IPS-18a (cell line): Measurements from ENCODE around the gene LRRC3.

ENCODE experiments used
- H3K27ac ChIP-seq: one replicate; pipeline ENCODE4 v1.5.1; 2013; ENCODE audit warnings: low read length
- H3K27me3 ChIP-seq: one replicate; pipeline ENCODE4 v1.6.1; 2013; ENCODE audit warnings: mild to moderate bottlenecking, low read length; ENCODE audit not compliant: control insufficient read depth, insufficient read depth
- H3K36me3 ChIP-seq: one replicate; pipeline ENCODE4 v1.6.1; 2013; ENCODE audit warnings: low read depth, low read length; ENCODE audit not compliant: control insufficient read depth
- H3K4me1 ChIP-seq: one replicate; pipeline ENCODE4 v1.6.1; 2013; ENCODE audit warnings: low read depth, low read length; ENCODE audit not compliant: control insufficient read depth
- H3K4me3 ChIP-seq: one replicate; pipeline ENCODE4 v1.5.1; 2013; ENCODE audit warnings: low read length
- H3K9ac ChIP-seq: one replicate; pipeline ENCODE4 v1.6.1; 2013; ENCODE audit warnings: mild to moderate bottlenecking, low read length, moderate library complexity
- H3K9me3 ChIP-seq: one replicate; pipeline ENCODE4 v1.6.1; 2013; ENCODE audit warnings: low read depth, low read length; ENCODE audit not compliant: control insufficient read depth

The LRRC3 gene

DNA sequence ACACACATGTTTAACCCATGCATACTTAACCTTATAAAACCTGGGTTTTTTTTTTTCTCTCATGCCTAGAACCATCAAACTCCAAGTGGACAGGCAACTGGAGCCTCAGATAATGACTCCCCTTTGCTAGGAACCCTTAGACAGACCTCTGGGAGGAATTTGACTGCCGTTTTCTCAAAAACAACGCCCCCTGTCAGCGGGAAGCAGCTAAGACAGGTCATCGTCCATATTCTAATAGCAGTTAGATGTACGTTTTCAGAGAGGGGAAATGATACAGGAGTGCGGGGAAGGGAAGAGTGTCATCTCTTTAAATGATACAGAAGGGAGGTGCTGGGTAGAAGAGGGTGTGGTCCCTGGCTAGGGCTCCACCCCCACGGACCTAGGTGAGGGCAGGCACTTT lies 34.7 kb downstream of the LRRC3 start:
- Histone ChIP-seq H3K9me3 (peaks cover 7% of the 10 kb centered on the region), H3K36me3 (peaks cover 3% of the 10 kb centered on the region), H3K9ac (no peak overlapping the region), H3K27ac (no peak overlapping the region), H3K4me1 (peaks cover 7% of the 10 kb centered on the region), H3K27me3 (no peaks in the 10 kb centered on the region), H3K4me3 (no peak overlapping the region)

DNA sequence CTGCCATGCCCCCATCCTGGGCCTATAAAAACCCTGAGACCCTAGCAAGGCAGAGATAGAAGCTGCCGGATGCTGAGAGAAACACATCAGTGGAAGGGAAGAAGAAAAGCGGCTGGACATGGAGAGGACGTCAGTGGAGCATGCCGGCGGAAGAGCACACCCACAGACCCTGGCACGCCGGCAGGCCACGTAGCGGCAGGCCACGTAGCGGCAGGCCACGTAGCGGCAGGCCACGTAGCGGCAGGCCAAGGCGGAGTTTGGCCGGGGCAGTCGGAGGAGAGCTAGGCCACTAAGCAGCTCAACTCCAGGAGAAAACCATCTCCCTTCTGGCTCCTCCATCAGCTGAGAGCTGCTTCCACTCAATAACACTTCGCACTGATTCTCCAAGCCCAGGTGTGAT lies 35.1 kb downstream of the LRRC3 start:
- no peak overlapping the region for H3K9ac ChIP-seq
- H3K4me1 ChIP-seq, result peaks cover 7% of the 10 kb centered on the region
- no peak overlapping the region for H3K27ac ChIP-seq
- H3K27me3 ChIP-seq, result no peaks in the 10 kb centered on the region
- H3K4me3 ChIP-seq, result no peak overlapping the region
- H3K36me3 ChIP-seq, result peaks cover 3% of the 10 kb centered on the region
- H3K9me3 ChIP-seq, result peaks cover 7% of the 10 kb centered on the region

DNA sequence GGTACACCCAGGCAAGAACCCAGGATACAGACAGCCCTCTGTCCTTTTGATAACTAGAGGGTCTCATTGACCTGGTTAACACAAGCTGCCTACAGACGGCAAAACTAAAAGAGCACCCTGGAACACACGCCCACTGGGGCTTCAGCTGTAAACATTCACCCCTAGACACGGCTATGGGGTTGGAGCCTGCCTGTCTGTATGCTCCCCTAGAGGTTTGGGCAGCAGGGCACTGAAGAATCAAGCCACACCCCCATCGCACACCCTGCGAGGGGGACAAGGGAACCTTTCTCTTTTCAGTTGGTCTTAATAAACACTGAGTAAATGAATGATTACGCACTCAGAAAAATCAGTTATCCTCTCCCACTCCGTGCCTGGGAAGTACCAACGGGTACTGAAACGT lies 35.5 kb downstream of the LRRC3 start:
- Histone ChIP-seq H3K4me1 (peaks cover 3% of the 10 kb centered on the region), H3K4me3 (no peak overlapping the region), H3K9ac (no peak overlapping the region), H3K27me3 (no peaks in the 10 kb centered on the region), H3K9me3 (peaks cover 7% of the 10 kb centered on the region), H3K36me3 (peaks cover 3% of the 10 kb centered on the region), H3K27ac (no peak overlapping the region)

DNA sequence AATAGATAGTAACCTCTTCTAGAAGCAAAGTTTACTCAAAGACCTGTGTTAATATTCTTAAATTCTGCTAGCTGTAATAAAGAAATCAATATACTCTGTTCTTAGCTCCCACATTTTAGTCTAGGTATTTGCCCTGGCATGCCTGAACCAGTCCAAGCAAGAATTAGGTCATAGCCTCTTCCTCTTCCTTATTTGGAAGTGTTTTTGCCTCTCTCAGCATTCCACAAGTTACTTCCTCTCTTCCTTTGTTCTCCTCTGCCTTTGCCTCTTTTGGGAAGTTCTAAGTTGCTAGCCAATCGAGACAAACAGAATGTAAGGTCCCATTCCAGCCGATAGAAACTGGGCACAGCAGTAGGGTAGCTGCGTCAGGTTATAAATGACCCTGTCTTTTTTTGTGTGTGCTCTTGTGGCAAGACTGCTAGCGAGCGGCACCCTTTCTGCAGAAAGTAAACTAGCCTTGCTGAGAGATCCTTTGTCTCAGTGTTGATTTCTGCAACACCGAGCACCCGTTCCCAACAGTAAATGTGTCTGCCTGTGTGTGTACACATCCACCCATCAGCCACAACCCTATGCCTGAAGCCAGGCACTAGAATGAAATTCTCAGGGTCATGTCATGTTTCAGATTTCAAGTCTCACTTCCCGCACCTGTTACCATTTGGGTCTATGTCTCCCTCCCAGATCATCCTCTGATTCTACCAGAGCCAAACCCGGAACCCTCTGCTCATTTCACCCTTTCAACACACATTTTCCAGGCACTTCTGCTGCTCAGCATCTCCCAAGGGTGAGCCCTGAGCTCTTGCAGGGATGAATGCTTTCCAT lies 37.5 kb downstream of the LRRC3 start:
- Histone ChIP-seq H3K36me3 (peaks cover 3% of the 10 kb centered on the region), H3K4me1 (peaks cover 13% of the 10 kb centered on the region), H3K9ac (no peak overlapping the region), H3K4me3 (no peak overlapping the region), H3K9me3 (peaks cover 7% of the 10 kb centered on the region), H3K27me3 (no peaks in the 10 kb centered on the region), H3K27ac (no peak overlapping the region)

DNA sequence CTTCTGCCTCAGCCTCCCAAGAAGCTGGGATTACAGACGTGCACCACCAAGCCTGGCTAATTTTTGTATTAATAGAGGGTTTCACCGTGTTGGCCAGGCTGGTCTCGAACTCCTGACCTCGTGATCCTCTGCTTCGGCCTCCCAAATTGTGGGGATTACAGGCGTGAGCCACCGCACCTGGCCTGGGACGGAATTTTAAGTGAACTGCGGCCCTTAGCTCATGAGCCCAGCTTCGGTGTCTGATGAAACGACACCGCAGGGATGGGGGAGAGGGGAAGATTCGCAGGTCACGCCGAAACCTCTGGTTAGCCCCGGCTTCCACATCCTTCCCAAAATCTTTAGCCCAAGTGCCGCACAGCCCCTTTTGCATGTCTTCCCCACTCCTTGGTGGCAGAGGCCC lies 39.1 kb downstream of the LRRC3 start:
- H3K9me3 ChIP-seq, result peaks cover 7% of the 10 kb centered on the region
- H3K36me3 ChIP-seq, result peaks cover 3% of the 10 kb centered on the region
- no peak overlapping the region for H3K27ac ChIP-seq
- H3K4me3 ChIP-seq, result no peak overlapping the region
- no peak overlapping the region for H3K9ac ChIP-seq
- H3K27me3 ChIP-seq, result no peaks in the 10 kb centered on the region
- H3K4me1 ChIP-seq, result peaks cover 20% of the 10 kb centered on the region

DNA sequence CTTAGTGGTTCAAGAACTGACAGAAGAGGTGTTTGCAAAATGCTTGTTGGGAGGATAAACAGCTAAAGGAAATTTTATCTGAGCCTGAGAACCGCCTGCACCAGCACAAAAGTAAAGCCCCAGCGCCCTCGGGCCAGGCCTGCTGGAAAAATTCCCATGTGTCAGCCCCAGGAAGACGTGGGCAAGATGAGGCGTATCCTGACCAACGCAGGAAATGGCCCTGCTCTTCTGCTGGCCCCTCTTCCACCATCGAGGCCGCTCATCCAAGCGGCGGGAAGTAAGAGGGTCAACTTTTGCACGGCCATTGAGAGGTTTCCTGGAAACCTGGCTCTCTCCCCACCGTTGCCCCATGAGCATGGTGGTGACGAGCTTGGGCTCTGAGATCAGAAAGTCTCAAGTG lies 39.6 kb downstream of the LRRC3 start:
- Histone ChIP-seq H3K27me3 (no peaks in the 10 kb centered on the region), H3K4me1 (peaks cover 20% of the 10 kb centered on the region), H3K9me3 (peaks cover 7% of the 10 kb centered on the region), H3K4me3 (no peak overlapping the region), H3K36me3 (peaks cover 3% of the 10 kb centered on the region), H3K9ac (no peak overlapping the region), H3K27ac (no peak overlapping the region)

DNA sequence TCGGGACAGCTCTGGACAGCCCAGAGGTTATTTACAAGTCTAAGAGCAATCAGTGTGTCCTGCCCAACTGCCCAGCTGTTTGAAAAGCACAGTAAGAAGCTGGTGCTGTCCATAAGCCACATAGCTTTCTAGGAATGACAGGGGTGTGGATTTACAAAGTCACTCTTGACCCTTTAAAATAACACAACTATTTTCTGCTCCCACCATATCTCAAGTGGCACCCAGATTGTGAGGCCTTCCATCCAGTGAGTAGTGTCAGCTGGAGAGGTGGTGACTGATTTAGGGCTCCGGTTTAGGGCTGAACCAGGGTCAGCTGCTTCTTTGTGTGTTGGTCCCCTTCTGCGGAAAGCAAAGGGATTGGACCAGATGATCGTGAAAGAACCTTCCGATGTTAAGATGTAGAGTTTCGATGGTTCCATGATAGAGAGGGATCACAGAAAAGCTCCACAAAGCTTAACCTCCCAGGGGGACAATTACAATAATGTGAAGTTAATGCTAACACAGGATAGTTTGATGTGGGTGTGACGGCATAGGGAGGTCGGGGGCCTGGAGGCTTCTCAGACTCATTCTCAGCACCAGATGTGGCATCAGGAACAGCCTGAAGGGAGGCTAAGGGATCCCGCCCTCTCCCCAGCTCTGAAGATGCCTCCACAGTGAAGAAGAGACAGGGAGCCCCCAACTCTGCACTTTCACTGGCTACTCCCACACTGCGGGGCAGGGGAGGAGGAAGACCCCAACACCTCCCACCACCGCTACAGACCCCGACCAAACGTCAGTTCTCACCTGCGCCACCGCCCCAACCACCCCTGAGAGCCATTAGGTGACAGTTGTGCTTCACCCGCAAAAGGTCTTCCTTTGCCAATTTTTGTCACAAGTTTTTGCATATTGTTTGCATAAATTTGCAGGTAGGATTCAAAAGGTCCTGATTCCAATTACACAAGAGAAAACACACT lies 40.6 kb downstream of the LRRC3 start:
- Histone ChIP-seq H3K9ac (no peak overlapping the region), H3K9me3 (peaks cover 7% of the 10 kb centered on the region), H3K4me3 (no peak overlapping the region), H3K36me3 (peaks cover 3% of the 10 kb centered on the region), H3K27me3 (no peaks in the 10 kb centered on the region), H3K4me1 (peaks cover 20% of the 10 kb centered on the region), H3K27ac (no peak overlapping the region)

DNA sequence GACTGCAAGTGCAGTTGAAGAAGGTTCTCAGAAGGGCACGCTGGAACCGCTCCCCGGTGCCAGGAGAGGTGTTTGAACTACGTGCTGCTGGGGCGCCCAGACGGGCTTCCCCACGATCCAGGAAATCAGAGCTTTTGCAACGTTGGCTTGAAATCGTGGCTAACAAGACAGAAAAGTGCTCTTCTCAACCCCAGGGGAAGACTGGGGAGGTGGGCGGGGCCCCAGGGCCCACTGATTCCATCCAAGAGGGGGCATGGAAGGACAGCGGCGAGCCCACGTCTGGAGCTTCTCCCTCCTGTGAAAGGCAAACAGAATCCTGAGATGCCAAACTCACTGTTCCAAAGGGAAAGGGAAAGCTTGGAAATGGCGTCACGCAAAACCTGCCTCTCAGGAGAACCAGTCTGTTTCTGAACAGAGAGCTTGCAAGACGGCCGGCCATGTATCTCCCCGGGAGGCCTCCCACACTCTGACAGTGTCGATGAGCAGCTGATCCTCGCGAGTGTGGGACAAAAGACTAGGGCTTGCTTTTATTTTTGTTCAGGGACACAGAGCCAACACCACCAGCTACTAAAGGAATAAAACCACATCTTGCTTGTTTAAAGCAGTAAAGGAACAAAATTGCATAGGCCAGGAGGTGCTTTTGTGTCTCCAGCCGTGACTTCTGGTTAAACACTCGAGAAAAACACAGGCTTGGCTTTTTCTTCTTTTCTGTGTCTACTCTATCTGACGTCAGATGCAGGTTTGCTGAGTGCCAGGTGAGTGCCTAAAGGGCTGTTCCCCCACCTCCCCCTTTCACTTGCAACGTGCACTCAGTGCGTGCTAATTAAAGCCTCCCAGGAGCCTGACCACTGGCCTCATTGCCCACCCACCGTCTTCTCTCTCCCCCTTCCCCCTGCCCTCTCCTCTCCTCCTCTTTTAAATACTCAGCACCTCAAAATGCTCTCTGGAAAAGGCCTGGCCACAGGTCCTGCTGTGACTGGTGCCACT lies 41.5 kb downstream of the LRRC3 start:
- Histone ChIP-seq H3K4me3 (no peak overlapping the region), H3K36me3 (no peaks in the 10 kb centered on the region), H3K4me1 (peaks cover 20% of the 10 kb centered on the region), H3K9ac (no peak overlapping the region), H3K27me3 (no peaks in the 10 kb centered on the region), H3K27ac (no peak overlapping the region), H3K9me3 (peaks cover 7% of the 10 kb centered on the region)

DNA sequence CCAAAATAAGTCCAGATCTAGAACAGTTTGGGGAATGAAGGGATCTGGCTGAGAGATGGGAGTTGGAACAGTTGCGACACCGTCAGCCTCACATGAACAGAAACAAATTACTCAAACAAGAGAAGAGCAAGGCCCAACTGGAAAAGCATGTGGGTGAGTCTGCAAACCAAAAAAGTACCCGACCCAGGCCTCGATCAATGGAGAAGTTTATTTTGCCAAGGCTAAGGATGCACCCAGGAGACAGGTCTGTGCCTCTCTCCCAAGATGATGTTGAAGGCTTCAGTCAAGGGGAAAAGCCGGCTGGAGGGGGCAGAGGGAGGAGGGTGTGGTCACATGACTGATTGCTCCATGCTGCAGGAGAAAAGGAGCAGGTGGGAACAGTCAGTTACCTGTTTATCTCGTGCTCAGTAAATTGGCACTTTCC lies 42.4 kb downstream of the LRRC3 start:
- Histone ChIP-seq H3K27me3 (no peaks in the 10 kb centered on the region), H3K9ac (no peak overlapping the region), H3K36me3 (no peaks in the 10 kb centered on the region), H3K4me3 (no peak overlapping the region), H3K4me1 (peaks cover 20% of the 10 kb centered on the region), H3K27ac (no peak overlapping the region), H3K9me3 (peaks cover 7% of the 10 kb centered on the region)

DNA sequence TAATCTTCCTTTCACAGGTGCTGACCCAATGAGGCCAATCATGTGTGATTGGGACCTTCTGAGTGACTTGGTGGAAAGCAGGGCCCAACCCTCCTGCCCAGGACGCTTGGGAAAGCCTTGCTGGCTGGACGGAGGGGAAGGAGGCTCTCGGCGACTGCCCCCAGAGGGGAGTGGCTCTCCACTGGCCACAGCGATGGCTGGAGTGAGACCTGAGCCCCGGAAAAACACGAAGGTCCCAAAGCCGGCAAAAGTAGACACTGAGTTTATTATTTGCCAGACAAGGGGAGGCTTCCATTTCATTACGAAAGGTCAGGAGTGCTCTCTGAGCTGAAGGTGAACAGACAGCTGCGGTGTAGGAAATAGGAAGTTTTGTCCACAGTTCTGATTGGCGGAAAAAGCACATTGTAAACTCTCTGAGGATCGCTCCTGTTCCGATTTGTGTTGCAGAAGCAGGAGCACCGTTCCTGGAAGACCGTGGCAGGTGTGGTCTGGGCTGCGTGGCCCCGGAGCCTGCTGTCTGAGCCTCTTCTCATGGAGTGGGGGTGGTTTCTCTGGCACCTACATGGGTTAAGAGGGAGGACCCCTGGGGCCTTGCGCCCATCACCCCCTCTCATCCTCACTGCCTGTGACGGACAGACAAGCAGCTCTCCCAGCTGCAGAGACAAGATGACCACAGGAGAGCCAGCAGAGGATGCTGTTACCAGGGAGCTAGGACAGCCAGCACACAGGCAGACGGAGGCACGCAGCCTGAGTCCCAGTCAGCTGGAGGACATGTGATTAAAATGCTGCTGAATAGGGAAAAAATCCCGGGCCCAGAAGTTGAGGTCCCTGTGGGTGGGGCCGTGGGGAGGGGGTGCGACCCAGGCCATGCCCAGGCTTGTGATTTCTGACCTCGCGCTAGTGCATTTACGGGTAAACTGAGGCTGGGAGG lies 43.2 kb downstream of the LRRC3 start:
- Histone ChIP-seq H3K36me3 (no peaks in the 10 kb centered on the region), H3K4me1 (peaks cover 20% of the 10 kb centered on the region), H3K27ac (no peak overlapping the region), H3K27me3 (no peaks in the 10 kb centered on the region), H3K9ac (no peak overlapping the region), H3K9me3 (no peaks in the 10 kb centered on the region), H3K4me3 (no peak overlapping the region)
